NCI-H82 treated with DMSO at 0.1 percent for 48 hours (cell line): ENCODE measurements around the gene BCAP29.

ENCODE experiments used
- DNase-seq: peaks from one replicate; lab custom pipeline; 2025; ENCODE audit not compliant: unreplicated experiment; lab: John Stamatoyannopoulos, UW

BCAP29 gene

DNA sequence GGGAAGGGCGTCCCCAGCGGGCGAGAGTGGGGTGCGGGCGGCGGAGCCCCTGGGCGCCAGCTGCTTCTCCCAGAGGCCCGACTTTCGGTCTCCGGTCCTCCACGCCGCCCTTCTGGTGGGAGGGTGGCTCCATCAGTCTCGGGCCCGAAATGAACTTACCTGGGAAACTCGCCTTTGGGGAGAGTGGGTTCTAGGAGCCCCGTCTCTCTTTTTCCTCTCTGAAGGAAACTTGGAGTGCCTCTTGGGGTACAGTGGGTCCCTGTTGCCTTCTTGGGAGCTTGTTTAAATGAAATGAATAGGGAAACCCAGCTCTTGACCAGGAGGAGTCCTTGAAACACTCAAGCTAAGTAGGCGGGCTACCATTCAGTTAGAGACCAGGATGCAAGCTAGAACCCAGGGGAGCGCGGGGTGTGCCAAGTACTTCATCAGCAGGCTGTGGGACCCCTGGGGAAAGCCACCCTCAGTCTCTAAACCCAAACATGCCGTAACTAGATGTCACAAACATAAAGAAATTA, 81.9 kb downstream of the BCAP29 start:
- DNase-seq: no peak

DNA sequence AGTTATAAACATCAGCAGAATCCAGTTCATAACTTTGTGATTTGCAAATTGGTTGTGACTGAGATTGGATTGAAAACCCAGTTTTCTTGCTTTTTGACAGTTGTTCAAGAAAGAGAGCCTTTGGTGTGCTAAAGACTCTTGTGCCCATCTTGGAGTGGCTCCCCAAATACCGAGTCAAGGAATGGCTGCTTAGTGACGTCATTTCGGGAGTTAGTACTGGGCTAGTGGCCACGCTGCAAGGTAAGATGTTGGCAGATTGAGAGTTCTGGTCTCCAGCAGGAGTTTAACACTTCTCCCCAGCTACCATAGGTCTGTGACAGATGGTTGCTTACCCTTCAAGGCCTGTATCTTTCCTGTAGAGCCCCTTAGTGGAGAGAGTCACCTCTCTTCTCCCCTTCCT, 83.2 kb downstream of the BCAP29 start:
- no peak for DNase-seq

DNA sequence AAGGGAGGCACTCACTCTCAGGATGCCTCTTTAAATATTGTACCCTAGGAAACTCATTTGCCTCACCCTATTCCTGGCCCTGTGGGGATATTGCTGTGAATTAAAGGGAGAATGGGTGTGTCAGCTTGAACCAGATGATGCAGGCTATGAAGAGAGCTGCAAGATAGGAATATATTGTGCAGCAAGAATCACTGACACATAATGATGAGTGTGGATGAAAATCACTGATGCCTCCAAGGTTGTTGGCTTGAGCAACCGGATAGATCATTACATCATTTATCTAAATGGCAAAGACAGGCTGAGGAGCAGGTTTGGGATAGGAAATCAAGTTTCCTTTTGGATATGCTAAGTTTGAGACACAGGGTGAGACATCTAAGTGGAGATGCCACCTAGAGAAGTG, 86.7 kb downstream of the BCAP29 start:
- DNase-seq: no peak

- no peak for DNase-seq
These were observed 87.3 kb downstream of the BCAP29 start for GRCh38 chr7:107667341-107667740.

- no peak for DNase-seq
These were observed 88.2 kb downstream of the BCAP29 start for GRCh38 chr7:107668296-107668695.
